Osteocyte (in vitro differentiated cells): ENCODE measurements around the gene TICAM1. TPM values are rescaled to one million over a fixed set of nuclear protein-coding genes. Genes with fewer than 3 reads are reported as not detected.

ENCODE experiments used
- DNase-seq: peaks from one replicate; pipeline ENCODE4 v3.0.0; 2021; ENCODE audit warnings: mixed read lengths; ENCODE audit not compliant: unreplicated experiment; ENCODE audit errors: extremely low spot score
- H3K27ac Mint-ChIP-seq: one replicate; pipeline ENCODE4 v1.8.0; 2021; ENCODE audit warnings: mild to moderate bottlenecking, mixed read lengths; ENCODE audit not compliant: unreplicated experiment
- H3K27me3 Mint-ChIP-seq: one replicate; pipeline ENCODE4 v1.8.0; 2021; ENCODE audit warnings: mixed read lengths; ENCODE audit not compliant: unreplicated experiment
- H3K36me3 Mint-ChIP-seq: one replicate; pipeline ENCODE4 v1.8.0; 2021; ENCODE audit warnings: mixed read lengths; ENCODE audit not compliant: unreplicated experiment
- H3K4me1 Mint-ChIP-seq: one replicate; pipeline ENCODE4 v1.8.0; 2021; ENCODE audit warnings: mixed read lengths; ENCODE audit not compliant: unreplicated experiment
- H3K4me3 Mint-ChIP-seq: one replicate; pipeline ENCODE4 v1.8.0; 2021; ENCODE audit warnings: mild to moderate bottlenecking, moderate library complexity, mixed read lengths; ENCODE audit not compliant: unreplicated experiment
- H3K9me3 Mint-ChIP-seq: one replicate; pipeline ENCODE4 v1.8.0; 2021; ENCODE audit warnings: mixed read lengths; ENCODE audit not compliant: unreplicated experiment
- CTCF ChIP-seq: fragments of 200-600 bp; sonication (generic); IDR thresholded peaks from 2 replicates; pipeline ENCODE4 v1.5.0; 2021; ENCODE audit warnings: antibody characterized with exemption, mild to moderate bottlenecking, moderate library complexity
- total RNA-seq: library from RNA; stranded (reverse); gene quantifications from 2 replicates; pipeline ENCODE4 v1.2.1, GENCODE V29; 2021

The TICAM1 gene
- total RNA-seq, 1 donor from 2014 or later = 6.6 TPM

DNA sequence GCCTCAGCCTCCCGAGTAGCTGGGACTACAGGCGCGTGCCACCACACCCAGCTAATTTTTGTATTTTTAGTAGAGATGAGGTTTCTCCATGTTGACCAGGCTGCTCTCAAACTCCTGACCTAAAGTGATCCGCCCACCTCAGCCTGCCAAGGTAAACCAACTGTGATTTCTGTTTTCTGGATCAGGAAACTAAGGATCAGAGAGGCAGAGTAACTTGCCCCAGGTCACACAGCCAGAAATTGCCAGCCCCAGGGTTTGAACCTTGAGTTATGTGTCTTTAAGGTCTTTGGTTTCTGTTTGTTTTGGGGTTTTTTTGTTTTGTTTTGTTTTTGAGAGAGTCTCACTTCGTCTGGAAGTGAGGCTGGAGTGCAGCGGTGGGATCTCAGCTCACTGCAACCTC lies 40.2 kb upstream of the TICAM1 start:
- H3K27me3 Mint-ChIP-seq = no peaks in the 10 kb centered on the region
- no peak overlapping the region for H3K4me3 Mint-ChIP-seq
- no peaks in the 10 kb centered on the region for H3K36me3 Mint-ChIP-seq
- H3K27ac Mint-ChIP-seq = peak overlapping the region; percentile 57
- H3K9me3 Mint-ChIP-seq = no peaks in the 10 kb centered on the region
- TF ChIP-seq CTCF = no peak
- no peak for DNase-seq
- peaks cover 23% of the 10 kb centered on the region for H3K4me1 Mint-ChIP-seq

GRCh38 chr19:4870025-4870700 lies 38.7 kb upstream of the TICAM1 start:
- TF ChIP-seq CTCF = no peak
- H3K36me3 Mint-ChIP-seq = no peaks in the 10 kb centered on the region
- peaks cover 30% of the 10 kb centered on the region for H3K4me1 Mint-ChIP-seq
- peak; percentile 86 for DNase-seq
- H3K27me3 Mint-ChIP-seq = no peaks in the 10 kb centered on the region
- H3K27ac Mint-ChIP-seq = peak overlapping the region; percentile 86
- no peaks in the 10 kb centered on the region for H3K9me3 Mint-ChIP-seq
- H3K4me3 Mint-ChIP-seq = no peak overlapping the region

DNA sequence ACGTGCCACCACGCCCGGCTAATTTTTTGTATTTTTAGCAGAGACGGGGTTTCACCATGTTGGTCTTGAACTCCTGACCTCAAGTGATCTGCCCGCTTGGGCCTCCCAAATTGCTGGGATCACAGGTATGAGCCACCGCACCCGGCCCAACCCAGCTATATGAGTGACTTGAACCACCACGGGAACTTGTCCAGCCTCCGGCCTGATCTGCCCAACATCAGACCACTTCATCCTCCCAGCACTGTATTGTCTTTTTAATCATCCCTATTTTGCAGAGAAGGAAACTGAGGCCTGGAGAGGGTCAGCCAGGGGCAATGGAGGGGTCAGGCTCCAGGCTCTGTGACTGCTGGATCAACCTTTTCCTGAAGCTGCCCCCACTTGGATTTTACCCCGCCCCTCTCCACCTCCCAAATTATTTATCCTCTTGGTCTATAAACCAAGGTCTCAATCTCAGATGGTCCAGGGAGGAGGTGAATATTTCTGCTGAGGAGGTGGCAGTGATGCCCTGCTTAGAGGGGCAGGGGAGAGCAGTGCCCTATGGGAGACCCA lies 36.8 kb upstream of the TICAM1 start:
- peak overlapping the region; percentile 84 for H3K4me3 Mint-ChIP-seq
- H3K9me3 Mint-ChIP-seq = no peaks in the 10 kb centered on the region
- peaks cover 3% of the 10 kb centered on the region for H3K36me3 Mint-ChIP-seq
- H3K27ac Mint-ChIP-seq = peak overlapping the region; percentile 86
- DNase-seq = no peak
- peaks cover 32% of the 10 kb centered on the region for H3K4me1 Mint-ChIP-seq
- no peaks in the 10 kb centered on the region for H3K27me3 Mint-ChIP-seq
- no peak for TF ChIP-seq CTCF

DNA sequence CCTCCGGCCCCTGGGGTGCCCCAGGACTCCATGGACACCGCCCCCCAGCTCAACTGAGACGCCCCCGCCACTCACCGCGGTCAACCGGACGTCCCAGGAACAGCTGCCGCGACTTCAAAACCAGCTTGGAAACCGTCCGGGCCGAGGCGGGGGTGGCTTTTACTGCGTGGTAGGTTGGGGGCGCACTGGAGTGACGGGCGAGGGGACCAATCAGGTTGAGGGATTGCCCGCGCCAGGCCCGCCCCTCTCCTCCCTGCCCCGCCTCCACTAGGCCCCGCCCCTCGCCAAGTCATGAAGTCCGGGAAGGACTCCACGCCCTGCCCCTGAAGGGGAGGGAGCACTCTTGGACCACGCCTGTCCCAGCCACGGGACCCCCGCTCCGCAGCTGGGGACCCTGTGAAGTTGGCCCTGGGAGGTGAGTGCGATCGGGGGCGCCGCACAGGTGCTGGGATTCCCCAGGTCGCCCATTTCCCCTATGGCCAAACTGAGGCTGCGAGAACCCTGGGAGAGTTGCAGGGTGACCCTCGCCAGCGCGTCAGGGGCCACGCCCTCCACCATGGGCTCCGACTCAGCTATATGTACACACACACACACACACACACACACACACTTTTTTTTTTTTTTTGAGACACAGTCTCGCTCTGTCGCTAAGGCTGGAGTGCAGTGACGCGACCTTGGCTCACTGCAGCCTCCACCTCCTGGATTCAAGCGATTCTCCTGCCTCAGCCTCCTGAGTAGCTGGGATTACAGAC lies 36.2 kb upstream of the TICAM1 start, which contains the start of gene PLIN3:
Gene PLIN3 (minus strand): TSS at position 134 of the 752 bp plus-strand sequence. CDS start 6,273 bp downstream, outside the sequence.
- DNase-seq = peak; percentile 98
- Mint-ChIP-seq H3K9me3 (no peaks in the 10 kb centered on the region), H3K27me3 (no peaks in the 10 kb centered on the region), H3K4me1 (peaks cover 31% of the 10 kb centered on the region), H3K27ac (peak within 1 kb of the TSS; percentile 86), H3K4me3 (peak within 1 kb of the TSS; percentile 84), H3K36me3 (peaks cover 3% of the 10 kb centered on the region)
- no peak for TF ChIP-seq CTCF
